GM21619 (cell line): ENCODE data around the gene LRFN2.

ENCODE experiments used
- ATAC-seq: cut with Tn5 transposase; IDR thresholded peaks from one replicate; pipeline ENCODE4 v1.9.1; 2021; ENCODE audit not compliant: unreplicated experiment

Gene LRFN2

GRCh38 chr6:40439026-40439800, 148.0 kb downstream of the LRFN2 start:
- no peak for ATAC-seq

- ATAC-seq, result no peak
Measured at GRCh38 chr6:40438246-40438887, 148.8 kb downstream of the LRFN2 start.

GRCh38 chr6:40437631-40438030, 149.5 kb downstream of the LRFN2 start:
- no peak for ATAC-seq

GRCh38 chr6:40436685-40437604, 150.2 kb downstream of the LRFN2 start:
- no peak for ATAC-seq

GRCh38 chr6:40432982-40433381, 154.2 kb downstream of the LRFN2 start:
- ATAC-seq, result no peak

- ATAC-seq, result no peak
Measured at GRCh38 chr6:40431706-40432105, 155.5 kb downstream of the LRFN2 start.

GRCh38 chr6:40427196-40427595, 160.0 kb downstream of the LRFN2 start:
- ATAC-seq, result no peak

- ATAC-seq, result no peak
Measured at GRCh38 chr6:40426346-40427066, 160.7 kb downstream of the LRFN2 start.

- no peak for ATAC-seq
Measured at GRCh38 chr6:40425192-40425919, 161.8 kb downstream of the LRFN2 start.

GRCh38 chr6:40422046-40422445, 165.1 kb downstream of the LRFN2 start:
- no peak for ATAC-seq

- no peak for ATAC-seq
Measured at GRCh38 chr6:40419946-40420728, 167.0 kb downstream of the LRFN2 start.

- ATAC-seq, result no peak
Measured at GRCh38 chr6:40419377-40419776, 167.8 kb downstream of the LRFN2 start.

GRCh38 chr6:40417031-40417430, 170.1 kb downstream of the LRFN2 start:
- no peak for ATAC-seq

GRCh38 chr6:40414617-40415016, 172.5 kb downstream of the LRFN2 start:
- ATAC-seq, result no peak

- no peak for ATAC-seq
Measured at GRCh38 chr6:40413239-40413638, 173.9 kb downstream of the LRFN2 start.

GRCh38 chr6:40411881-40412280, 175.3 kb downstream of the LRFN2 start:
- no peak for ATAC-seq

- ATAC-seq, result no peak
Measured at GRCh38 chr6:40410821-40411220, 176.3 kb downstream of the LRFN2 start.

- ATAC-seq, result no peak
Measured at GRCh38 chr6:40409716-40410397, 177.3 kb downstream of the LRFN2 start.
